GM12873 (cell line): ENCODE measurements around the gene ZBED2.

Experiments
- TF ChIP-seq, protein P1 (sequence below): IDR thresholded peaks from 2 replicates; pipeline ENCODE4 v1.5.1; 2012; ENCODE audit warnings: low read depth, mild to moderate bottlenecking, moderate library complexity, low read length, control low read depth; ENCODE audit not compliant: insufficient read depth; ENCODE audit errors: missing control alignments

Gene ZBED2

DNA sequence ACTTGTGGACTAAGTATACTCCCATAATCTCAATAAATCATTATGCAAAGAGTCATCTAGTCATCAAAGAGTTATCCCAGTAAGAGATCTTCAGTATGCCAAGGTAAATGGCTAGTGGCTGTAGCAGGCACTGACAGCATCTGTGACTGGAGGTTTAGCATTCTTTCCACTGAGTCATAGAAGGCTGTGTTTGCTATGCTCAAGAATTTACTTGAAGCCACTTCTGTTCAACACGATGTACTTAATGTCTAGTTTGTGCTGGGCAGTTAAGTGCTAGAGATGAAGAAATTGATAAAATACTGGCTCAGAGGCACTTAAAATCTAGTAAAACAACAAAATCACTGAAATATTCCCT is 13.0 kb downstream of the ZBED2 start:
- TF ChIP-seq, protein P1, sequence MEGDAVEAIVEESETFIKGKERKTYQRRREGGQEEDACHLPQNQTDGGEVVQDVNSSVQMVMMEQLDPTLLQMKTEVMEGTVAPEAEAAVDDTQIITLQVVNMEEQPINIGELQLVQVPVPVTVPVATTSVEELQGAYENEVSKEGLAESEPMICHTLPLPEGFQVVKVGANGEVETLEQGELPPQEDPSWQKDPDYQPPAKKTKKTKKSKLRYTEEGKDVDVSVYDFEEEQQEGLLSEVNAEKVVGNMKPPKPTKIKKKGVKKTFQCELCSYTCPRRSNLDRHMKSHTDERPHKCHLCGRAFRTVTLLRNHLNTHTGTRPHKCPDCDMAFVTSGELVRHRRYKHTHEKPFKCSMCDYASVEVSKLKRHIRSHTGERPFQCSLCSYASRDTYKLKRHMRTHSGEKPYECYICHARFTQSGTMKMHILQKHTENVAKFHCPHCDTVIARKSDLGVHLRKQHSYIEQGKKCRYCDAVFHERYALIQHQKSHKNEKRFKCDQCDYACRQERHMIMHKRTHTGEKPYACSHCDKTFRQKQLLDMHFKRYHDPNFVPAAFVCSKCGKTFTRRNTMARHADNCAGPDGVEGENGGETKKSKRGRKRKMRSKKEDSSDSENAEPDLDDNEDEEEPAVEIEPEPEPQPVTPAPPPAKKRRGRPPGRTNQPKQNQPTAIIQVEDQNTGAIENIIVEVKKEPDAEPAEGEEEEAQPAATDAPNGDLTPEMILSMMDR = no peak

DNA sequence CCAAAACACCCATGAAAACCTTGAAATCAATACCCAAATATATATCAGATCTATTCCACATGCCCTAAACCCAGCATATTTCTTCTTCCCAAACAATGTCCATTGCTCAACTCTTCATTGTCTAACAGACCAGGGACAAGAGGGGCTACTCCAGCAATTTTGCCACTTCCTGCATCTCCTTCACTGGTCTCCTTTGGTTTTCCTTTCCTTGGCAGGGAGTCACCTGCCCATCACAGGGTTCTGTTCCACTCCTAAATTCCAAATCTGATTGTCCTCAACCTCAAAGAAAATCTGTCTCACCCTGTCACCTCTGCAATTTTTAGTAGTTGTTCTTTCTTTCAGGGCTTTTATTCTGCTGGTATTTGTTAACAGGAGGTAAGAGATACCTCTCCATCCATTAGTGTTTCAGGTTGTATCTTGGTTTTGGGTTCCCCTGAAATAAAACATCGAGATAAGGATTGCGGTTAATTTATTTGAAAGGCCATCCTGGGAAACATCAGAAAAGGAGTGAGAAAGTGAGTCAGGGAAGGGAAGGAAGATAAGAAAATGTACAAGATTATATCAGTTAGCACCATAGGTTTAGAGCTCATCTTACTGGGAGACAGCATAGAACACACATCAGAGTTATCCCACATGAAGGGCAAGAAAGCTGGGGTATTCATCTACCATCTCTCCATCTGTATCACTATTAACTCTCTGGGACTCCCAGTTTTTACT is 13.6 kb downstream of the ZBED2 start:
- TF ChIP-seq, protein P1 = no peak

DNA sequence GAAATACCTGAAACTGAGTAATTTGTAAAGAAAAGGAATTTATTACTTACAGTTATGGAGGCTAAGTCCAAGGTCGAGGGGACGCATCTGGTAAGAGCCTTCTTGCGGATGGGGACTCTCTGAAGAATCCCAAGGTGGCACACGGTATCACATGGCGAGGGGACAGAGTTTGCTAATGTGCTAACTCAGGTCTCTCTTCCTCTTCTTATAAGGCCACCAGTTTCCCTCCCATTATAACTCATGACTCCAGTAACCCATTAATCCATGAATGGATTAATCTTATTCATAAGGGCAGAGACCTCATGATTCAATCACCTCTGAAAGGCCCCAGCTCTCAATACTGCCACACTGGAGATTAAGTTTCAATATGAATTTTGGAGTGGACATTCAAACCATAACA is 15.7 kb downstream of the ZBED2 start:
- TF ChIP-seq, protein P1 = no peak

DNA sequence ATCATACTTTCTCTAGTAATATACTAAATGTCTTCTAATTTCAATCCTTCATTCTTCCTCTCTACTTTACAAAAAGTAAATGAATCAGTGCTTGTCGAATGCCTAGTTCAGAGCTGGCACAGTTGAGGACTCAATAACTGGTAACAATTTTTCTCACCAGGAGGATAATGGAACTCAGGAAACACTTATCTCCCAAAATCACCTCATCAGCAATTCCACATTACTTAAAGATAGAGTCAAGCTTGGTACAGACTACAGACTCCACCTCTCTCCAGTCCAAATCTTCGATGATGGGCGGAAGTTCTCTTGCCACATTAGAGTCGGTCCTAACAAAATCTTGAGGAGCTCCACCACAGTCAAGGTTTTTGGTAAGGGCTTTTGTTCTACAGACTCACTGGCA is 16.3 kb downstream of the ZBED2 start:
- TF ChIP-seq, protein P1 = no peak

DNA sequence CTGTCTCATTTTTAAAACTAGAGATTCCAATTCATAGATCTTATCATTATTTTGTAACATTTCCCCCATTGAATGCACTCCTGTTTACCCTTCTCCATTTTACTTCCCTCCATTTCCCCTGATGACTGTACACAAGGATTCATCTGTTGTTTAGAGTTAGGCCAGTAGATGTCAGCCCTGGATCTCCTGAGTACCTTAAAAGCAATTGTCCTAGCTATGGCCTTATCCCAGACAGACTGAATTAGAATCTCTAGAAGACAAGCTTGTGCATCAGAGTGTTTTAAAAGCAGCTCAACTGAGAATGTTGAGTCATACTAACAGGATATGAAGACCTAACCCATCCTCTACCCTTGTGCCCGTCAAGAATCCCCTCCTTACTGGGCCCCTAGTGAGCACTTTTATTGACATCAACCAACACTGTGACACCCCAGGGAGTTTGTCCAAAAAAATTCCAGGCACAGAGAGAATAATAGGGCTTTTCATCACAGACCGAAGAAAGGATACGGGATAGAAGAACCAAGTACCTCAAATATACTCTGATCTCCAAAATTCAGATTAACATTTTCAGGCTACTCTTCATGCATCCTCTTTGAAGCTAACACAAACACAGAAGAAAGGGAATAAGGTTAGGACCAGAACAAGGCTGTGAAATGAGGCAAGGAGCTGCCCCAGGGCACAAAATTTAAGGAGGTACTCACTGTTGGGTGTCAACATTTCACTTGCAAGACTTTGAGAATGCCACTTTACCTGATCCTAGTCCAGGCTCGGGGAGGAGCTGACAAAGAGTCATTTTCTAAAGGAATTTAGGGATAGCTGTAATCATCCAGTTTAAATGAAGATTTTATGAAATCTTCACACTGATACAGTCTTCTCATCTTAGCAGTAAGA is 17.1 kb downstream of the ZBED2 start:
- TF ChIP-seq, protein P1 = peak; percentile 56

DNA sequence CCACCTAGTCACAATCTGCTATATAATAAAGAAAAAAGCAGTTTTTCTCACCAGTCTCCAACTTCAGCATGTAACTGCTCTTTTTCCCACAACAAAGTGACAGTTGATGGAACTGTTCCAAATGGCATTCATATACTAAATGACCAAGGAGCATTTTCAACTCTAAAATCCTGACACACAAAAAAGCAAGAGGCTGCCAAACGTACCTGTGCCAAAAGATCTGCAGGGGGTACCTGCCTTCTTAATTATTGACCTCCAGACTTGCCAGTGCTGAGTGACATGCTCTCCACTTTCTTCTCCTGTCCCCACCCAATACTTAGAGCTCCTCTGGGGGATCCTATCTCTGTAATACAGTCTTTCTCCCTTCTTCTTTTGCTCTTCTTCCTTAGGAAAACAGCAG is 18.0 kb downstream of the ZBED2 start:
- TF ChIP-seq, protein P1 = no peak

DNA sequence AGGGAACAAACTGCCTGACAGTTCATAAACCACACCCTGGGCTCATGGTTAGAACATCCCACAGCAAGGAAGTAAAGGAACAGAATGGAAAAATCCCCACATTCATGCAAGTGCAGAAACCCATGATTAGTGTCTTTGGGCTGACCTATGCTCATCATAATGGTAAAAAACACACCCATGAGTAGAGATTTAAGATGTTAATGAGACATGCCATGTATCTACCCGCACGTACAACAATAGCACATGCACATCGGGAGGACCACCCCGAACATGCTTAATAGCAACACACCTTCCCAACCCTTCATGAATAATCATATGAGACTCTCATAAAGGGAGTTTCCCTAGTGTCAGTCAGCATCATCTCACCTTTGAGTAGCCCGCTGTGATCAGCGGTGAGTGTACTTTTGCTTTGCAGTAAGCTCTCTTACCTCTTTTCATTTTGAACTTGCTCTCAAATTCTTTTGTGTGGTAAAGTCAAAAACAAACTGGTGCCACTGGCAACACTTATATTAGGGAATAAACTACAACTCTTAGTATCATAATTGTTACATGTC is 23.2 kb downstream of the ZBED2 start:
- TF ChIP-seq, protein P1 = no peak
